EH (cell line): ENCODE measurements around the gene EPHB2.

Source experiments
- DNase-seq: peaks from one replicate; pipeline ENCODE4 v3.0.0-alpha.2; 2015; ENCODE audit warnings: low read depth

Gene EPHB2

DNA sequence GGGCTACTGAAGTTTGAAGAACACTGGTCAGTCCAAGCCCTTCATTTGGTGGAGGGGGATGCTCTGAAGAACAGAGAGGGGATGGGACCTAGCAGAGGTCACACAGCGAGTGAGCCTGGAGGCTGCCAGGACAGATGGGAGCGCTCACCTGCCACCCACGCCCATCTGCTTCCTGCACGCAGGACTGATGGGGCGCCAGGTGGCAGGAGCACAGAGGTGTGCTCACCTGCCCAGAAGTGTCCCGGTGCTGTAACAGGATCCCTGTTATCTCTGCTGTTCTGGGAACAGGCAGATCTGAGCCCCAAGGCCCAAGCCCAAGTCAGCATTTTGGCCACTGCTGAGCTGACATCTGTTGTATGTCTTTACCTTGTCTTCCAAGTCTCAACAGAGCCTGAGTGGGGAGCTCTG is 40.5 kb downstream of the EPHB2 start:
- no peak for DNase-seq

DNA sequence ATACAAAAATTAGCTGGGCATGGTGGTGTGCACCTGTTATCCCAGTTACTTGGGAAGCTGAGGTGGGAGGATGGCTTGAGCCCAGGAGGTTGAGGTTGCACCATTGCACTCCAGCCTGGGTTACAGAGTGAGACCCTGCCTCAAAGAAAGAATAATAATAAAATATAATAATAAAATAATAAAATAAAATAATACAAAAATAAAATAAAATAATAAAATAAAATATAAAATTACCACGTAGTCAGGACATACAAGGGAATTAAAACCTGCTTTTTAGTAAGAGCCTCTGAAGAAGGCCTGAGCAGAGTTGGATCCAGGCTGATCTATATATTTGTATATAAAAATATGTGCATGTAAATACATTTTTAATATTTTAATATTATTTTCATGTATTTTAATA is 41.7 kb downstream of the EPHB2 start:
- no peak for DNase-seq

DNA sequence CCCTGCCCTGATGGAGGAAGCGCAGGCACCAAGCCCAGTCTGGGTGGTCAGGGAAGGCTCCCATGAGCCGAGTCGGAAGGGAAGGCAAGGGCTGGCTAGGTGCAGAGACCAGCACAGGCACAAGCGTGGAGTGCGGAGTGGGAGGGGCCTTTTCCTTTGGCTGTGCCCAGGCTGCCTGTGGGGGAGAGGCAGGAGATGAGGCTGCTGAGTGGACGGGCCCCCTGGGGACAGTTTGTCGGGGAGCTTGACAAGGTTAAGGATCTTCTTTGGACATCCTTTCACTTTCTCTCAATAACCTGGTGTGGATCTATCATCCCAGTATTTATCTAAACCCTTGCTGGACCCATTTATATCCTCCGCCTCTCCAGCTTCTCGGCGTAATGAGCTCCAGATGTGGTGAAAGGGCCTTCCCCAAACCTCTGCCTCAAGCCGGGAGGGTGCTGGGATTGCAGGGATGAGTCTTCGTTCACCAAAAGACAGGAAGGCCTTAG is 42.9 kb downstream of the EPHB2 start:
- peak; percentile 93 for DNase-seq

DNA sequence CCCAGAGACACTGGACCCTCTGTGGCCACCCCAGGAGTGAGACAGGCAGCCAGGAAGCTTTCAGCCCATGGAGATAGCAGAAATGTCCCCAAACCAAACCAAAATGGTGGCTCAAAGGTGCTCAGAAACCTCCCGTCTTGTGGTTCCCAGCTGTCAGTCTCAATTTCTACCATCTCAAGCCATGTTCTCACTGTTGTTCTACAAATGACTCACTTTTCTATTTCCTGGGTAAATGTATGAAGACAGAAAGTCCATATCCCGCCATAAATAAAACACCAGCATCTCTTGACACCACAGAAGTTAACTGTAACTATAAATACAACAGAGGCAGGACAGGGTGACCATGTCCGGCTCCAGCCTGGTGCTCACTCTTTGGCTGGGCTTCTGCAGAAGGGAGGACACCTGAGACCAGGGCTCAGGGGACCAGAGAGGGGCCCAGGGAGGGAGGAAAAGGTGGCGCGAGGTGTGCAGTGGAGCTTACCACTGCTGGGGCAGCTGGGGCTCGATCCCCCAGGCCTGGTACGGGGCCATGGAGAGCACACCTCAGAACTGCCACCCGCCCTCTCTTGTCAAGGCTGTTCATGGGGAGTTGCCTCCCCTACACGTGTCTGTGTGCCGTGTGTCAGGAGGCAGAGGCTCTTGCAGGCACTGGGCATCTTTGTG is 43.6 kb downstream of the EPHB2 start:
- peak; percentile 68 for DNase-seq

DNA sequence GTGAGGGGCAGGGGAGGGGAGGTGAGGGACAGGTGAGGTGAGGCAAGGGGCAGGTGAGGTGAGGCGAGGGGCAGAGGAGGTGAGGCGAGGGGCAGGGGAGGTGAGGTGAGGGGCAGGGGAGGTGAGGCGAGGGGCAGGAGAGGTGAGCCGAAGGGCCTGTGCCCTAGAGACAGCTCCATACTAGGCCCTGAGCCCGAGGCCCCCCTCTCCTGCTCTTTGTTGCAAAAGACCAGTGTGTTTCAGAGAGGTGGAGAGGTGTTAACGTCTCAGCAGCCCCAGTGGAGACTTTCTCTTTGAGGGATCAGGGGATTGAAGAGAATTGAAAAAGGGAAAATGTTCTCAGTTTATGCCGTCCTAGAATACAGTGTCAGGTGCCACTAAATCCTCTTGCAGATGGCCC is 44.2 kb downstream of the EPHB2 start:
- DNase-seq = no peak

DNA sequence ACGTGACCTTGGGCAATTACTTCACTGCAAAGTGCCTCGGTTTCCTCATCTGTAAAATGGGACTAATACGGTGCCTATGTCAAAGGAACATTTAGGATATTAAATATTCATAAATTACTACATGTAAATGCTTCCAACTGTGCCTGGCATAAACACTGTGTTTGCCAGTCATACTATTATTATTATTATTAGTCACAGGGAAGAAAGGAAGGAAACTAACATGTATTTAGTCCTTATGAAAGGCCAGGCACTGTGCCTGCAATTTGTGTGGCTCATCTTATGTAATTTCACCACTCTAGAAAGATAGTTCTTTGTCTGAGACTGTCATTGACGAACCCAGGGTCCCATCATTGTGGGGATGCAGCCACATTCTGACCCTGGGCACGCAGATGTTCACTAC is 45.0 kb downstream of the EPHB2 start:
- DNase-seq = peak; percentile 15

DNA sequence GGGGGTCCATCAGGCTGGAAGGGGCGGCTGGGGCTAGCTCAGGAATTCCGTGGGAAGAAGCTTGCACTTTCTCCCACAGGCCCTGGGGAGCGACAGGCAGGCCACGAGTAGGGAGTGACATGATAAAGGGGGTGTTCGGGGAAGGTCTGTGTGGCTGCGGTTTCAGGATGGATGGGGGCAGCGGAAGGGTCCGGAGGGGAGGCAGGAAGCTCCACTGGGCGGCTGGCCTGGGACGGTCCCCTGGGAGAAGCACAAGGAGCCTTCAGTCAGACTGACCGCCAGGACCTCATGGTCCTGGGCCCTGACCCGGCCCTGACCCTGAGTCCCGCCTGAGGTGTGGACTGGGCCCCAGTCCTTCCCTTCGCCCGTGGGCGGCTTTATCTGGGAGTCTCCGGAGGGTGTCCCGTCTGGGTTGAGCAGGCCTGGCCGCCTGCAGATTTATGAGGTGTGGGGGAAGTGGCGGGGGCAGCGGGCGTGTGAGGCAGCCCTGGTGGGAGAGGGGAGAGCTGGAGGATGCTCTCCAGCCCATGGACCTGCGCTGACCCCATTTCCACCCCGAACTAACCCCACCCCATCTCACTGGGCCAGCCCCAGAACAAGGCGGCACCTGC is 45.6 kb downstream of the EPHB2 start:
- DNase-seq = no peak

DNA sequence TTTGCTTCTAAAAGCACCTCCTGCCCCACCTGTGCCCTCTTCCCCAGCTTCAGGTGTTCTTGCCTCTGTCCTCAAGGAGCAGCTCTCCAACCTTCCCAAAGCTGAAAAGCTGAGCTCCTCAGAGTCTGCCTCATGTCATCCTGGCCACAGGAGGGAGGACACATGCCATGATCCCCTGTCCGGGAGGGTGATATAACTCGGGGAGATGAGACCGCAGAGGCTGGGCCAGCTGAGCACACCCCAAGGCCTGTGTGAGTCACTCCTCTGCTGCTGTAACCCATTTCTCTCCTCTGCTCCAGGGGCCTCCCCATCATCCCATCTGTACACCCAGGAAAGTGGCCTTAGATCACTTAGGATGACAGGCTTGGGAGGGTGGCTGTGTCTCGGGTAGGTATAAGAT is 49.8 kb downstream of the EPHB2 start:
- DNase-seq = peak; percentile 52

DNA sequence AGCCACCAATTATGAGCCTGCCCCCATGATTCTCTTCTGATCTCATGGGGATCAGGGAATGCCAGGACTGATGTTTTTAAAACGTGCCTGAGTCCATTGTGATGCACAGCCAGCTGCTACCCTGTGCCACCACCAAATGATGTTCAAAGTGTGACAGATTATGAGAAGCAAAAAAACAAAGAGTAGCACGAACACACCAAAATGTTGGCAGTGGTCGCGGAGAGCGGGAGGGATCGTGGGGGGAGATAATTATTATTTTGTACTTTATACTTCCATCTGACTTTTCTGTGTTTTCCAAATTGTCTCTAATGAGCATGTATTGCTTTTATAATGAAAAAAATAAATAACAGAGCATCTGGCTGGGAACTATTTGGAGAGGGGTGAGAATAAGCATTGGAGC is 50.5 kb downstream of the EPHB2 start:
- DNase-seq = no peak

DNA sequence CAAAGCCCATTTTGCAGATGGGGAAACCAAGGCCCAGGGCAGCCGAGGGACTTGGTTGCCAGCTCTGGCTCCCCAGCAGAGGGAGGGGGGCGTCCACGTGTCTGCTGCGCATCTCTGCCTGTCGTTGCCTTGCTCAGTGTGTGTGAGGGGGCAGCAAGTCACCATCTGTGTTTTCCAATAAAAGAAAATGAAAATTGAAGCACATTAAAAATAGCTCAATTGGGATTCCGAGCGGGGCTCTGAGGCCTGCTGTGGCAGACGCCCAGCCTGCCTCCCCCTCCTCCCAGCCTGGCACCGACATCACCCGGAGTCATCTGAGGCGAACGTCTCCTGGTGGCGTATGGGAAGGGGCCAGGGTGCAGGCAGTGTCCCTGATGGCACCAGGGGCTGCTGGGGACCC is 51.2 kb downstream of the EPHB2 start:
- no peak for DNase-seq

DNA sequence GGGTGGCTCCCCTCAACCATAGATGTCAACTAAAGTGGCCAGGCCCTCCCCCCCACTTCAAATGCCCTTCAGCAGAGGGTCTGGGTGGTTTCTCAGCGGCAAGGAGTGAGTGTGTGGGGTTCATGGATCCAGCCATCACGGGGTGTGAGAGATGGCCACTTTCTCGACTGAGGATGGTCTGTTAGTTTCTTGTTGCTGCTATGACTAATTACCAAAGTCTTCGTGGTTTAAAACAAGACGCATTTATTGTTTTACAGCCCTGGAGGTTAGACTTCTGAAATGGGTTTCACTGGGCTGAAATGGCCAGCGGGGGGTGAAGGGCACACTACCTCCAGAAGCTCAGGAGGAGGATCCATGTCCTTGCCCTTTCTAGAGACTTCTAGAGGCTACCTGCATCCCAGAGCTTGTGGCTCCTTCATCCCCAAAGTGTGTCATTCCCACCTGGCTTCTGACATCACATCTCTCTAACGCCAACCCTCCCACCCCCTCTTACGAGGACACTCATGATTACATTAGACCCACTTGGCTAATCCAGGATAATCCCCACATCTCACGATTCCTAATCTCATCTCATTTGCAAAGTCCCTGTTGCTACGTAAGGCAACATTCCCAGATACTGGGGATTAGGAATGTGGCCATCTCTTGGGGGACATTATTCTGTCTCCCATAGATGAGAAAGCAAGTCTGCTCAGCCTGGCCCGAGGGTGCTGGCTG is 53.0 kb downstream of the EPHB2 start:
- peak; percentile 51 for DNase-seq

DNA sequence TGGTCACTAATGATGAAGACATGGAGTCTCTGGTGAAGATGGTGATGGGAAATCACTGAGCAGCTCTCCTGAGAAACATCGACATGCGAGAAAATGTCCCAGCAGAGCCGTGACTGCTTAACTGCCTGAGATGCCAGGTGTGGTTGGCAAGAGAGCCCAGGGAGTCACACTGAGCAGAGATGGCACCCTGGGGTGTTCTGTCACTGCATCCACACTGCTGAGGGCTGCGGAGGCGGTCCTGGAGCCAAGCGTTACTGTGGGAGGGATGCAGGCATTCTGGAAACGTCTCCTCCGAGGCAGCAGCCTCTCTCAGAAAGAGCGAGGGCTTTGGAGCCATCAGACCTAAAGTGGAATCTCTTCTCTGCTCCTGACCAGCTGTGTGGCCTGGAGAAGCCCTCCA is 57.2 kb downstream of the EPHB2 start:
- no peak for DNase-seq

DNA sequence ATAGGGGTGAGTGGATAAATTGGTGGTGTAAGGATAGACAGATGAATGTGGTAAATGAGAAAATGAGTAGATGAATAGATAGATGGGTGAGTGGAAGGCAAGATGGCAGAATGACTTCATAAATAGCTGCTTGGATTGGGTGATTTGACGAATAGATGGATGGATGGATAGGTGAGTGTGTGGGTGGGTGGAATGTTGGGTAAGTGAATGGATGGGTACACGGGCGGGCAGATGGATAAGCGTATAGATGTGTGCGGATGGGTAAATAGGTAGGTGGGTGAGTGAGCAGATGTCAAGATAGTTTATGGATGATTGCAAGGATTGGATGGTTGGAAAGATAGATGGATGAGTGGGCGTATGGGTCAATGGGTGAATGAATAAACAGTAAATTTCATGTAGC is 59.3 kb downstream of the EPHB2 start:
- no peak for DNase-seq

DNA sequence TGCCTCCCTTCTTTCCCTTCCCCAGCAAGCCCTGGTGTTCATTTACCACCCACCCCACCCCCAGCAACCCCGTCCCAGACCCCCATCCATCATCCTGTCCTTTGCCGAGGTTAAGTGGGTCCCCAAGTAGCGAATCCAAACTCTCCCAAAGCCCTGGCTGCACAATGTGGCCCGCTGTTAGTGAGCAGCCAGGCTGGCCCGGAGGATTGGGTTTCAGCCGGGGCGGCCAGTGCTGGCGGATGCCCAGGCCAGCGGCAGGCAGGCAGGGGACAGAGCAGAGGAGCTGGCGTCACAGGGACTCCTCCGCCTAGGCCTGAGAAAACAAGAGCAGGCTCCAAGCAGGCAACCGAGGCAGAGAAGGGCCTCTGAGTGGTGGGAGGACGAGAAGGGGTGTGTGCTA is 61.4 kb downstream of the EPHB2 start:
- DNase-seq = no peak

DNA sequence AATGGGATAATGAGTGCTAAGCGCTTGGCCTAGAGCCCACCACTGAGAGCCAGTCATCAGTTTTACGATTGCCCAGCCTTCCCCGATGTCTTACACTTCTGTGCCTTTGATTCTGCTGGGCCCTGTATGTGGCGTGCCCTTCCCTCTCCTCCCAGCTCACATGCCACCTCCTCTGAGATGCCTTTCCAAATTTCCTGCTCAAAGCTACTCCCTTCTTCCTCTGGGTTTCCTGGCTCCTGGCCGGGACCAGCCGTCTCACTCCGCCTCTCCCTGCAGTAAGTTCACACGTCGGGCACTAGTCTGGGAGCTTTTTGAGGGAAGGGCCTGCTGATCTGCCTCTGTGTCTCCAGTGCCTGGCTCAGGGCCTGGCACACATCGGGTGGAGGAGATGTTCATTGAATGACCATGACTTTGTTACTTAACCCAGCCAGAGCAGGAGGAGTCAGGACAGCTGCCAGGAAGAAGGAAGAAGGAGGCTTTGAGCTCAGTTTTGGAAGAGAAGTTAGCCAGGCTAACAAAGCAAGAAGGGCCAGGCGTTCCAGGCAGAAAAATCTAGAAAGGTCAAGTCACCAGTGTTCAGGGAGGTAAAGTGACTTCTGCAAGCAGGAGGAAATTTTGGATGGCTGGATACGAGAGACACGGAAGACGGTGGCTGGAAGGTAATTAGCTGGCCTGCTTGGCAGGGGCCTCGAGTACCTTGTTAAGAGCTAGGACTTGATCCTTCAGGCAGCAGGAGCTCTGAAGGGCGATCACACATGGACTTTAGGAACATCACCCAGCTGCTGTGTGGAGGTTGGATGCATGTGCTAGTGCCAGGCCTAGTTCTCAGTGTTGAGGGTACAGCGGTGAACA is 63.6 kb downstream of the EPHB2 start:
- DNase-seq = peak; percentile 68

DNA sequence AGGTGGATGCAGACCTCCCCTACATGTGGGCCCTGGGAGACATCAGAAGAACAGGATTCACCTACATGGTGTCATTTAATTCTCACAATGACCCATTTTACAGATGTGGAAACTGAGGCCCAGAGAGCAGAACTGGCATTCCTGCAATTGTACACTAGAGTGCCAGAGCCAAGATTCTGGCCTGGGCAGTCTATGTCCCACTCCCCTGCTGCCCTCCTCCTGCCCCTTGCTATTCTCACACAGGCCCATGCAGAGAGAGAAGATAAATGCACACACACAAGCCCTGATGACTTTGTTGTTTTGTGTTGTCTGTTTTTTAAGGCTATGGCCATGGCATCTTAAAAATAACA is 64.2 kb downstream of the EPHB2 start:
- DNase-seq = no peak

DNA sequence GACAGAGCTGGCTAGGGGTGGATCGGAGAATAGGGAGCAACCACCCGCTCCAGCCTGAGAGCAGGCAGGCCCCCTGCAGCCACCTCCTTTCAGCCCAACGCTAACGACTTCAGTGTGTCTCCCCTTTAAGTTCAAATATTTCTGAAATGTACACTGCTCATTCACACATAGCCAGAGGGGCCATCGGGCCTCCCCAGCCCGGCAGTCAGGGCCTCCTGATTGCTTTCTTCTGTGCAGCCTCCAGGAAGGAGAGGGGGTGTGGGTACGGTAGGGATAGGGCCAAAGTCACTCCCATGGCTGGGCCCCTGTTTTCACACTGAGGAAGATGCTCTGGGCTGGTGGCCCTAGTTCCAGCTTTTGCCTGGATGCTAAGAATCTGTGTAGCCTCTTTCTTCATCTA is 64.8 kb downstream of the EPHB2 start:
- DNase-seq = peak; percentile 22

DNA sequence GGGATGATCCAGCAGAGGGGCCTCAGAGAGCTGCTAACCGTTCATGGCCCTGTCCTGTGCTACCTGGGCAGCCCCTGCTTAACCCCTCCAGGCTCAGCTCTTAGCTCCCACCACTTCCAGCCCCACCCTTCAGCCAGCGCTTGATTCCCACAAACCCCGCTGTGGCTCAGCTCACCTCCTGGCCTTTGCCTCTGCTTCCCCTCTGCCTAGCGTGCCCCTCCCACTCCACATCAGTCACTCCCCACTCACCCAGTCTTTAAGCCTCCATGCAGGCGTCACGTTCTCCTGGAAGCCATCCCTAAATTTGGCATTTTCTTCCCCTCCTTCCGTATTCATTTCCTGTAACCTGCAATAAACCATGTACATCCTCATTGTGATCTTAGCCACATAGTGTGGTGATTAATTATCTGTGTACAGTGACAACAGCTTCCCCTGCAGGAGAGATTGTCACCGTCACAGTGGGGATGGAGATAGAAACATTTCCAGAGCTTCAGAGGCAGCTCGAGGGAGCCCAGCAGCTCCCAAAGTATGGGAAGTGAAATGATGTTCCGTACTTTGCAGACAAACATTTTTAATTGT is 65.5 kb downstream of the EPHB2 start:
- peak; percentile 45 for DNase-seq

DNA sequence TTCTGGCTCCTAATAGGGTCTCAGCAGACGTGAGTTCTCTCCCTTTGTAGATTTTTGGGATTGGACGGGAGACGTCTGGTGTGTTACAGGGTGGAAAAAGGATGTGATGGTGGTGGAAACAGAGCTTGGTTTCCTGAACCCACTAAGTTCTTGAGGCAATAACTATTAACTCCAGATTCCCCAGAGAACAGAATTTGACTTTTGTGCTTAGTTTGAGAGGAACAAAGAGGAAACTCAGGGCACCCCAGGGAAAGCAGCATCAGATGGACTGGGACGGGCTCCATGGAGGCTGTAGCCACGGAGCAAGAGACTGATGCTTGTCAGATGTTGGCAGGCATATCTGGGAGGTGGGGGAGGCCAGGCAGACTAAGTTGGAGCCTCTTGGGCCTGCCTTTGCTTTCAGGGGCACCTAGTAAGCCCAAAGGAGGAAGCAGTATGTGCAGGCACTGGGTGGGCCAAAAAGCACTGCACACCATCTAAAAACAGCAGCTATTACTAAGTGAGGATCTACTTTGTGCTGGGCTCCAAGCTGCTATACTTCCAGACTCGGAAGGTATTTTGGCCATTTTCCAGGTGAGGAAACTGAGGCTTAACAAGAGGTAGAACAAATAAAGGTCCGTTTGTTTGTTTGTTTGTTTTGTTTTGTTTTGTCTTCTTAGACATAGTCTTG is 66.9 kb downstream of the EPHB2 start:
- no peak for DNase-seq

DNA sequence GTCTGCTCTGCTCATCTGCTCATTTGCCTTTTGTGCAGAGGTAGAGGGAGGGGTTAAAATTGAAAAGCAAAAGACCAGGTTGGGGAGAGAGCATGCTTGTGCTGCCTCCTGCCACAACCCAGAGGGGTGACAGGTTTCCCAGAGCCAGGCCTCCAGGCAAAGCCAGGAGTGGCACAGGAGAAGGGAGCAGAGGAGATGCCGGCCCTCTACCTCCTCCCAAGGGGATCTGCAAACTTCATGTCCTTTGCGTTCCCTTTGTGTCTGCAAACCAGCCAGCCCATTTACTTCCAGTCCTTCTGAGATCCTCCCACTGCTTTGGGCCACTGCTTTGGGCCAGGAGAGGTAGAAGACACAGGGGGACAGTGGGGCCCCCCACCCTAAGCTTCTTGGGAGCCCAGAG is 67.8 kb downstream of the EPHB2 start:
- no peak for DNase-seq

DNA sequence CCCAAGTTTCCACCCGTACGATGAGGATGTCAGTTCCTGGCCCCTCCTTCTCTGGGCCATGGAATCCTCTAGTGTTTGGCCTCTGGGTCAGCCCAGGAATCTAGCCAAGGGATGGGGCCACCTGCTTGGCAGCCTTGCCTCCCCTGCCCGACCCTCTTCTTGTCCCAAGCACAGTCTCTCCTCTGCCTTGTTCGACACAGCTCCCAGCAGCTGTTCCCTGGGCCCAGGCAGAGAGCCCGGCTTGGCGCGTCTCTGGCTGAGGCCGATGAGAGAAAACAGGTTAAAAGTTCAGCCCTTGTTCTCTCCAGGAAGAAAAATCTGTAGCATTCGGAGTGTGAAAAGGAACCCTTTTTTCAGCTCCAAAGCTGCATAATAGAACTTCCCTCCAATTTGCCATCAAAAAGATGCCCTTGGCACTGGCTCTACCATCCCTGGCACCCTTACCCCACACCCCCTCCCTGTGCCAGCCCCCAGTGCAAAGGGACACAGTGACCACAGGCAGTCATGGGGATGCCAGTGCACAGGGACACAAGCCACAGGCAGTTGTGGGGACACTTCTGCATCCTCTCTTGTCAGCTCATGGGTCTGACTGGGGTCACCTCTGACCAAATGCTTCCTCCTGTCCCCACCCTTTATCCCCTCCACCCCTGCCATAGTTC is 68.4 kb downstream of the EPHB2 start:
- no peak for DNase-seq
